Right lobe of liver (tissue), 6 donors: ENCODE results near the gene CBX5. TPM values are rescaled to one million over a fixed set of nuclear protein-coding genes. Genes with fewer than 3 reads are reported as not detected.

Experiments
- ATAC-seq, 4 donors: fragments of 200-7000 bp; cut with Tn5 transposase; one replicate each; pipeline ENCODE4 v1.9.1; 2020; ENCODE audit warnings: mild to moderate bottlenecking in 4 of 4, moderate library complexity in 4 of 4
- DNase-seq, 3 donors: peaks; one replicate each; pipeline ENCODE4 v3.0.0-alpha.2; 2020
- H3K27ac ChIP-seq, 3 donors: fragments of 200-600 bp; one replicate each; pipeline ENCODE4 v1.8.0; 2022
- H3K27me3 ChIP-seq, 2 donors: fragments of 200-600 bp; one replicate each; pipeline ENCODE4 v1.8.0; 2022
- H3K36me3 ChIP-seq, 4 donors: fragments of 200-600 bp; sonication (generic) in 1 of 4; one replicate each; pipeline versions ENCODE4 v1.5.1 to v1.8.0; 2017 to 2022; ENCODE audit warnings: control low read depth in 1 of 4
- H3K4me1 ChIP-seq, 4 donors: fragments of 200-600 bp; sonication (generic) in 1 of 4; one replicate each; pipeline versions ENCODE4 v1.5.1 to v1.8.0; 2017 to 2022; ENCODE audit warnings: control low read depth in 1 of 4
- H3K4me3 ChIP-seq, 3 donors: fragments of 200-600 bp; one replicate each; pipeline ENCODE4 v1.8.0; 2022
- H3K9me3 ChIP-seq, 4 donors: fragments of 200-600 bp; sonication (generic) in 1 of 4; one replicate each; pipeline versions ENCODE4 v1.5.1 to v1.8.0; 2017 to 2022; ENCODE audit warnings: control low read depth in 1 of 4
- POLR2A ChIP-seq: fragments of 450-650 bp; IDR thresholded peaks from one replicate; pipeline ENCODE4 v1.6.1; 2017; ENCODE audit warnings: antibody characterized with exemption, mild to moderate bottlenecking
- WGBS: methylation state at CpG from one replicate; pipeline ENCODE4 v1.1.6; 2018; ENCODE audit warnings: low coverage, low lambda C conversion rate; ENCODE audit not compliant: insufficient coverage; ENCODE audit errors: missing lambda C conversion rate; 5-methylcytosine and 5-hydroxymethylcytosine counted together
- intact Hi-C, 2 donors: fragments of 100-400 bp; cut with DNase I; formaldehyde crosslinking; loops; one replicate each; pipeline versions ENCODE4 v1.11.2 to v1.14.1; 2022
- total RNA-seq, 6 experiments: library from RNA; depleted of rRNA in 2 of 6; stranded (reverse); fragments of >200 nt in 2 of 6; fragmentation: NEBNext Ultra II Directional in 3 of 6; extraction: Animal tissue kit (Norgen Biotek cat#: 25700) in 3 of 6; gene quantifications; one replicate each; pipeline versions ENCODE4 v1.1.0 to v1.2.4, GENCODE V29; 2016 to 2023
- TF ChIP-seq, protein P1 (sequence below), 4 donors: fragments of 200-600 bp in 3 of 4; fragments of 450-650 bp in 1 of 4; IDR thresholded peaks; one replicate each; pipeline versions ENCODE4 v1.5.1 to v1.8.0; 2016 to 2022; ENCODE audit warnings: antibody characterized with exemption in 4 of 4, mild to moderate bottlenecking in 2 of 4
- donor health status: DM: no; HTN: yes; CAD: no.
- donor health status: DM: no; HTN: no; CAD: no.
- donor health status: DM: no; HTN: no; CAD: no.
- donor health status: DM: no; HTN: yes; CAD: no.
- donor health status: DM: no; HTN: yes; CAD: no.

CBX5 gene
- total RNA-seq, 6 experiments from 2014 or later = 14.4 to 23.7 (median 20.1) TPM

DNA sequence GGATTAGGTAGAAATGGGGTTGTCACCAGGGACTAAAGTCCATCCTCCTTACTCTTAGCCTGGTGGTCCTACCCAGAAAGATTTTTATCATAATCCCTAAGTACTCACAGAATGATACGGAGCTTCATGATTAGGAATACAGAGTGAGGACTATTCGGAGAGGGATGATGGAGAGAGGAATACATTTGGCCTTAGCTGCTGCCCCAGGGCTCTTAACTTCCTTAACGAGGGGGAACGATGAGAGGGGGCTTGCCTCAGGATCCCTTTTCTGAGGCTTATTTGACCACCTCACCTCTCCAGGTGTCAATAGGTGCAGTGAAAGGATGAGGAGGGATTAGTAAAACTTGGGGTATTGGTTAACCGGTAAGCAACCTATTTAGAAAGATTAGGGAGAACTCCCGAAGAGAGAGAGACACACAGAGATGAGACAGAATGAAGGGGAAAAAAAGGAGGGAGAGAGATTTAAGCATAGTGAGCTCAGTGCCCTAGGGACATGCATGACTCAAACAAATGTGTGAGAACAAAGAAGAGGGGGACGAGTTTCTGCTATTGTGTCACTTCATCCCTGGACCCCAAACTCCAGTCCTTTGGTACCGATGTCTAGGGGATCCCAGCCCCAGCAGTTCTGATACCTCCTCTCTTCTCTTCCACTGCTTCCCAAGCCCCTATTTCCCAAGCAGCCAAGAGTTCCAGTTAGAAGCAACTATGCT is 19.7 kb upstream of the CBX5 start:
- no peaks in the 10 kb centered on the region for H3K36me3 ChIP-seq
- 27% methylated on average over 6 of the region's 8 CpGs for WGBS
- intact Hi-C loops = loop anchor here in 1 of 2 donors (10.0 kb wide), 1 partner anchor 65 kb away; the partner anchor contains the start of gene GPR84
- no peak overlapping the region for H3K4me3 ChIP-seq
- no peak for DNase-seq
- no peak for ATAC-seq
- H3K9me3 ChIP-seq = no peaks in the 10 kb centered on the region
- no peak overlapping the region for H3K27ac ChIP-seq
- no peaks in the 10 kb centered on the region for H3K27me3 ChIP-seq
- peaks cover 0 to 17% (median 0%) of the 10 kb centered on the region in 4 donors for H3K4me1 ChIP-seq
- TF ChIP-seq POLR2A = no peak
- TF ChIP-seq, protein P1, sequence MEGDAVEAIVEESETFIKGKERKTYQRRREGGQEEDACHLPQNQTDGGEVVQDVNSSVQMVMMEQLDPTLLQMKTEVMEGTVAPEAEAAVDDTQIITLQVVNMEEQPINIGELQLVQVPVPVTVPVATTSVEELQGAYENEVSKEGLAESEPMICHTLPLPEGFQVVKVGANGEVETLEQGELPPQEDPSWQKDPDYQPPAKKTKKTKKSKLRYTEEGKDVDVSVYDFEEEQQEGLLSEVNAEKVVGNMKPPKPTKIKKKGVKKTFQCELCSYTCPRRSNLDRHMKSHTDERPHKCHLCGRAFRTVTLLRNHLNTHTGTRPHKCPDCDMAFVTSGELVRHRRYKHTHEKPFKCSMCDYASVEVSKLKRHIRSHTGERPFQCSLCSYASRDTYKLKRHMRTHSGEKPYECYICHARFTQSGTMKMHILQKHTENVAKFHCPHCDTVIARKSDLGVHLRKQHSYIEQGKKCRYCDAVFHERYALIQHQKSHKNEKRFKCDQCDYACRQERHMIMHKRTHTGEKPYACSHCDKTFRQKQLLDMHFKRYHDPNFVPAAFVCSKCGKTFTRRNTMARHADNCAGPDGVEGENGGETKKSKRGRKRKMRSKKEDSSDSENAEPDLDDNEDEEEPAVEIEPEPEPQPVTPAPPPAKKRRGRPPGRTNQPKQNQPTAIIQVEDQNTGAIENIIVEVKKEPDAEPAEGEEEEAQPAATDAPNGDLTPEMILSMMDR (IDR thresholded peaks at IDR 0.05) = no peak

DNA sequence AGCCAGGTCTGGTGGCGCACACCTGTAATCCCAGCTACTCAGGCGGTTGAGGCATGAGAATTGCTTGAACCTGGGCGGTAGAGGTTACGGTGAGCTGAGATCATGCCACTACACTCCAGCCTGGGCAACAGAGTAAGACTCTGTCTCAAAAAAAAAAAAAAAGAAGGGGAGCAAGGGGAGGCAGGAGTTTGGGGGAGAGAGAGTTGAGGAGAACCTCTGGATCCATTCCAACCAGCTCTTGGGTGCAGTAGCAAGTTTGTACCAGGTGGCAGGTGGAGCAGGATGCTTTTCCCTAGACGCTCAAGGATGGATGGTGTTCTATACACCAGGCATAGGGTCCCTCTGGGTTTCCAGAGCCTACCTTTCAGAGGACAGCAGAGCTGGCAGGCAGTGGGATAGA is 19.0 kb upstream of the CBX5 start:
- H3K36me3 ChIP-seq = no peaks in the 10 kb centered on the region
- H3K9me3 ChIP-seq = no peaks in the 10 kb centered on the region
- intact Hi-C loops = loop anchor here in 1 of 2 donors (10.0 kb wide), 1 partner anchor 66 kb away; the partner anchor contains the start of gene GPR84
- 64% methylated on average over 5 of the region's 5 CpGs for WGBS
- H3K4me3 ChIP-seq = no peak overlapping the region
- no peak overlapping the region for H3K27ac ChIP-seq
- TF ChIP-seq, protein P1 (IDR thresholded peaks at IDR 0.05) = no peak
- no peak for TF ChIP-seq POLR2A
- peaks cover 0 to 9% (median 0%) of the 10 kb centered on the region in 4 donors for H3K4me1 ChIP-seq
- no peaks in the 10 kb centered on the region for H3K27me3 ChIP-seq
- DNase-seq = no peak
- ATAC-seq = no peak

DNA sequence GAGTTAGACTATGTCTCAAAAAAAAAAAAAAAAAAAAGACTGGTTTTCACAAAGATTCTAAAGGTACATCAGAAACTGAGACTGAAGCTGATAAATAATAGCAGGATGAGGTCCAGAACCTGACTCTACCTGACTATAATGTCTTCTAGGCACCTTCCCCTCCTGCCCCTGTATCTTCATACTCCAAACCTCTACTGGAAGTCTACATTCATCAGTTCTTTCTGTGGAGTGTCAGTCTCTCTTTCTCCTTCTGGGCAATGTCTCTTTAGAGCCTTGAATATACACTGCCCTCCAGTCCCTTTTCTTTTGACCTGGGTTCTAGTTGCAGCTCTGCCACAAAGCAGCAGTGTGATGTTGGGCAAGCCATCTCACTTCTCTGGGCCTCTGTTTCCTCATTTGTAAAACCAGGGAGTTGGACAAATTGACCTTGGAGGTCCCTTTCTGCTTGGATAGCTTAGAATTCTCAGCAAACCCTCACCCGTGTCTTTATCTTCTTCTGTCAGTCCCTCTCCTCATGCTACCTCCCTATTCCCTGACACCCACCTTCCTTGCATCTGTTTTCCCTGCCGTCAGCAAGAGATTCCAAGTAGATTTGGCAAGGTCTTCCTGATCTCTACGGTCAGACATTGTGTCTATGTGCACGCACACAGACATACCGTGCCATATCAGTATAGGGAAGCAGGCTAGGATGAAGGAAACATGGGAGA is 16.6 kb upstream of the CBX5 start:
- ATAC-seq (no peak), DNase-seq (no peak)
- 69% methylated on average over 5 of the region's 5 CpGs for WGBS
- H3K9me3 ChIP-seq = no peaks in the 10 kb centered on the region
- no peaks in the 10 kb centered on the region for H3K27me3 ChIP-seq
- H3K4me3 ChIP-seq = no peak overlapping the region
- peaks cover 0 to 4% (median 0%) of the 10 kb centered on the region in 4 donors for H3K4me1 ChIP-seq
- no peak overlapping the region for H3K27ac ChIP-seq
- intact Hi-C loops = loop anchor here in 1 of 2 donors (10.0 kb wide), 1 partner anchor 68 kb away; the partner anchor contains the start of gene GPR84
- no peak for TF ChIP-seq POLR2A
- TF ChIP-seq, protein P1 (IDR thresholded peaks at IDR 0.05) = no peak
- H3K36me3 ChIP-seq = no peaks in the 10 kb centered on the region

DNA sequence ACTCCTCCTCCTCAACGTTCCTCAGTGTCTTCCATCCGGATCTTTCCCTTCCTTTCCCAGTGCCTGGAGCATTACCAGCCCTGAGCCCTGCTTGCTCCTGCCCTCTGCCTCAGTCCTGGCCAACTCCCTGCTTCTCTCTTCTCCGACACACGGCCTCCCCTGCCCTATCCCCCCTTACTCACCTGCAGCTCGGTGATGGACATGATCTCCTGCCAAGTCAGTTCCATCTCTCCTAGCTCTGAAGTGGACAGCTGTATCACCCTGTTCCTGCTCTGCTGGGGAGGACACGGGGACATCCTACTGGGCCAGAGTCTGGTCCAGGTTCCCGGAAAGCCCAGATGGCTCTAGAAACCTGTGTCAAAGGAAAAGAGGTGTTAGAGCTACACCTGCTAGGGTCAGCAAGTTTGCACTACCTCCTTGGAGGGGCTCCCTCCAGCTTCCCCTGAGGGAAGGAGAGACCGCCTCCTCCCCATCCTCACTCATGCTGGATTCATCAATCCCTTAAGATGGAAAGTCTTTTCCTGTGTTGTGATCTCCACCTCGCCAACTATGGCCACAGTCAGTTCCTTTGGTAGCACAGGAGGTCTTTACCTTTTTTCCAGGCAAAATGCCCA is 15.1 kb upstream of the CBX5 start:
- no peak for ATAC-seq
- TF ChIP-seq POLR2A = no peak
- TF ChIP-seq, protein P1 (IDR thresholded peaks at IDR 0.05) = no peak
- WGBS = 78% methylated on average over 7 of the region's 9 CpGs
- H3K4me3 ChIP-seq = no peak overlapping the region
- no peak for DNase-seq
- no peak overlapping the region for H3K27ac ChIP-seq
- H3K36me3 ChIP-seq = no peaks in the 10 kb centered on the region
- H3K4me1 ChIP-seq = no peaks in the 10 kb centered on the region
- intact Hi-C loops = loop anchor here (5.0 to 10.0 kb wide), 2 partner anchors 67 to 70 kb away; partner anchors contain the start of gene GPR84 (in 2 of the 2)
- H3K9me3 ChIP-seq = no peaks in the 10 kb centered on the region
- no peaks in the 10 kb centered on the region for H3K27me3 ChIP-seq
